DND-41 (cell line): Measurements from ENCODE around the gene WDR62.

Experiments used
- ATAC-seq: fragments of 200-7000 bp; cut with Tn5 transposase; 3 replicates; pipeline ENCODE4 v1.9.1; 2021; ENCODE audit warnings: low read depth; ENCODE audit not compliant: insufficient read depth
- DNase-seq: peaks from one replicate; pipeline ENCODE4 v3.0.0-alpha.2; 2020
- H2AFZ ChIP-seq: 2 replicates; pipeline ENCODE4 v1.6.0; 2012; ENCODE audit warnings: low read depth, low read length
- H3K27ac ChIP-seq: 2 replicates; pipeline ENCODE4 v1.5.1; 2012; ENCODE audit warnings: low read length, inconsistent platforms
- H3K27me3 ChIP-seq: fragments of 200-600 bp; sonication (generic); 2 replicates; pipeline ENCODE4 v1.6.0; 2012; ENCODE audit warnings: low read length, mild to moderate bottlenecking, inconsistent platforms; ENCODE audit not compliant: insufficient read depth, poor library complexity
- H3K36me3 ChIP-seq: 2 replicates; pipeline ENCODE4 v1.5.1; 2012; ENCODE audit warnings: low read length, inconsistent platforms; ENCODE audit not compliant: insufficient read depth
- H3K4me1 ChIP-seq: 2 replicates; pipeline ENCODE4 v1.5.1; 2012; ENCODE audit warnings: mild to moderate bottlenecking, low read length; ENCODE audit not compliant: insufficient read depth
- H3K4me2 ChIP-seq: 2 replicates; pipeline ENCODE4 v1.6.0; 2012; ENCODE audit warnings: mild to moderate bottlenecking, moderate library complexity, low read length, inconsistent platforms; ENCODE audit not compliant: insufficient read depth
- H3K4me3 ChIP-seq, 2 experiments: fragments of 200-600 bp in 1 of 2; shearing (Covaris generic) in 1 of 2; 2 replicates each; pipeline ENCODE4 v1.5.1; 2012 to 2016; ENCODE audit warnings: inconsistent platforms in 2 of 2, low read length in 2 of 2, mild to moderate bottlenecking in 2 of 2, low read depth in 1 of 2, moderate library complexity in 1 of 2
- H3K79me2 ChIP-seq: 2 replicates; pipeline ENCODE4 v1.6.0; 2012; ENCODE audit warnings: low read length, inconsistent platforms; ENCODE audit not compliant: insufficient read depth
- H3K9ac ChIP-seq: 2 replicates; pipeline ENCODE4 v1.6.0; 2012; ENCODE audit warnings: low read depth, mild to moderate bottlenecking, inconsistent platforms, low read length, moderate library complexity
- H3K9me3 ChIP-seq: 2 replicates; pipeline ENCODE4 v1.5.1; 2012; ENCODE audit warnings: low read length, moderate library complexity, mild to moderate bottlenecking, inconsistent platforms; ENCODE audit not compliant: insufficient read depth, severe bottlenecking
- H4K20me1 ChIP-seq: 2 replicates; pipeline ENCODE4 v1.6.0; 2012; ENCODE audit warnings: low read length; ENCODE audit not compliant: insufficient read depth
- CTCF ChIP-seq: IDR thresholded peaks from 2 replicates; pipeline ENCODE4 v1.5.1; 2012; ENCODE audit warnings: borderline replicate concordance, low read length, moderate library complexity, mild to moderate bottlenecking; ENCODE audit not compliant: poor library complexity, severe bottlenecking; ENCODE audit errors: extremely low read depth
- EZH2 ChIP-seq: IDR thresholded peaks from 3 replicates; pipeline ENCODE4 v1.6.1; 2012; ENCODE audit warnings: borderline replicate concordance, low read depth, mild to moderate bottlenecking, moderate library complexity, low read length, inconsistent platforms; ENCODE audit not compliant: severe bottlenecking

Gene WDR62

GRCh38 chr19:36025541-36025940 lies 29.2 kb upstream of the WDR62 start:
- H3K79me2 ChIP-seq = no peaks in the 10 kb centered on the region
- TF ChIP-seq EZH2 (no peak), CTCF (no peak)
- ATAC-seq (no peak), DNase-seq (no peak)
- H3K9ac ChIP-seq = no peak overlapping the region
- H3K4me1 ChIP-seq = no peaks in the 10 kb centered on the region
- no peaks in the 10 kb centered on the region; the same call in 1 of the 2 replicates for H4K20me1 ChIP-seq
- H3K9me3 ChIP-seq = no peaks in the 10 kb centered on the region
- no peak overlapping the region for H3K27ac ChIP-seq
- H3K36me3 ChIP-seq = peaks cover 66% of the 10 kb centered on the region
- no peak overlapping the region for H2AFZ ChIP-seq
- H3K4me3 ChIP-seq = no peak overlapping the region
- no peaks in the 10 kb centered on the region for H3K27me3 ChIP-seq
- H3K4me2 ChIP-seq = no peak overlapping the region

DNA sequence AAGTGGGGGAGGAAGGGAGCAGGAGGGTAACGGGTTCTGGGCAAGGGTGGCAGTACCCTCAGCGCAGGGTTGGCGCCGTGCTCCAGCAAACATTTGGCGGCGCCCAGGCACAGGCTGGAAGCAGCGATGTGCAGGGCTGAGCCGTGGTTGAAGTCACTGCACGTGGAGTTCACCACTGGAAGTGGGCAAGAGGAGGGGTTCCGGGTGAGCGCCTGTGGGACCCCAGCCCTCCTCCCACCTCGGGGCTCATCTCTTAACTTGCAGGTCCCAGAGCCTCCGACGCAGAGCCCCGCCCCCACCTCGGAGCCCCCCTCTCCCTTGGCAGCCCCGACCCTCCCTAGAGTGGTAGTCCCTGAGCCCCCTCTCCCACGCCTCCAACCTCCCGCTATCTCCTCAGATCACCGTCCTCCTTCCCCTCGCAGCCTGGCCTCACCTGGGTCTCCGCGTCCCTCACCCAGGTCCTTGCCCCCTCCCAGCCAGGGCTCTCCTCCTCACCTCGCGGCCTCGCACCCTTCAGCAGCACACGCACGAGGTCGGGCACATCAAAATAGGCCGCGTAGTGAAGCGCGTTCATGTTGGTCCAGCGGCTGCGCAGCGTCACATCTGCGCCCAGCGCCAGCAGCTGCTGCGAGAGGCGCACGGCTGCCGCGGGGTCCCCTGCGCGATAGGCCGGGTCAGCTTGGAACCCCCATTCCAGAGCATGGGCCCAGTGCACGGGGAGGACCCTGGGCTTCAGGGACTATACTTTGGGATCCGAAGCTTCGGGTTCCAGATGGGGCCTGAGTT lies 28.4 kb upstream of the WDR62 start:
- no peak overlapping the region for H3K9ac ChIP-seq
- H3K27me3 ChIP-seq = no peaks in the 10 kb centered on the region
- H3K4me1 ChIP-seq = no peaks in the 10 kb centered on the region
- no peaks in the 10 kb centered on the region; the same call in 1 of the 2 replicates for H4K20me1 ChIP-seq
- H3K4me2 ChIP-seq = no peak overlapping the region
- no peak overlapping the region for H3K4me3 ChIP-seq
- DNase-seq = no peak
- TF ChIP-seq CTCF = no peak
- TF ChIP-seq EZH2 = no peak
- H2AFZ ChIP-seq = no peak overlapping the region
- H3K9me3 ChIP-seq = no peaks in the 10 kb centered on the region
- no peak for ATAC-seq
- no peaks in the 10 kb centered on the region for H3K79me2 ChIP-seq
- no peak overlapping the region for H3K27ac ChIP-seq
- H3K36me3 ChIP-seq = peaks cover 59% of the 10 kb centered on the region

GRCh38 chr19:36027696-36028095 lies 27.0 kb upstream of the WDR62 start:
- Histone ChIP-seq H4K20me1 (no peaks in the 10 kb centered on the region; the same call in 1 of the 2 replicates), H3K9ac (no peak overlapping the region), H3K4me3 (no peak overlapping the region), H3K27ac (no peak overlapping the region), H3K79me2 (no peaks in the 10 kb centered on the region), H3K36me3 (peaks cover 48% of the 10 kb centered on the region), H3K9me3 (no peaks in the 10 kb centered on the region), H2AFZ (no peak overlapping the region), H3K4me1 (no peaks in the 10 kb centered on the region), H3K27me3 (no peaks in the 10 kb centered on the region), H3K4me2 (no peak overlapping the region)
- TF ChIP-seq EZH2 = no peak
- TF ChIP-seq CTCF = no peak
- no peak for DNase-seq
- no peak for ATAC-seq
